GM18499 (cell line): ENCODE measurements around the gene UBE2B.
"Not testable (repeated sequence)": the region's sequence is repeated elsewhere in the genome, so short reads cannot be mapped to it uniquely, and the experiment has no call there.

Experiments
- ATAC-seq: cut with Tn5 transposase; IDR thresholded peaks from one replicate; pipeline ENCODE4 v1.9.1; 2021; ENCODE audit warnings: moderate number of reproducible peaks; ENCODE audit not compliant: insufficient read depth, unreplicated experiment

Gene UBE2B

GRCh38 chr5:134397196-134397595 is 25.8 kb downstream of the UBE2B start:
- ATAC-seq, result no peak

GRCh38 chr5:134398609-134399155 is 27.3 kb downstream of the UBE2B start:
- no peak for ATAC-seq

DNA sequence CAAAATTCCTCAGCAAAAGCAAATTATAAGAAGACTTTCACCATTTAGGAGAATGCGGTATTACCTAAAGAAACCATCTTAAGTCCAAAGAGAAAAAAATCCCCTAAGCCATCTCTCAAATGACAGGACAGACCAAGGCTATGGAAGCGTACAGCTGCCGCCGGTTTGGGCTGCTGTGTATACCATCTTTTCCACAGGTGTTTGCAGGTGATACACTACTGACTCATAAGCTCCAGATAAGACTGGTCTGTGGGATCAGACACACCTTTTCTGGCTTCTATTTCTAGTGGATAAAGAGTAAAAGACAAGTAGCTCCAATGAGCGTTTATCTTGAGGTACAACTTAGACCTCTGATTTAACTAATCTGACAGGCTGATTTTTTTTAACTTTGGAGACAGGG is 32.6 kb downstream of the UBE2B start:
- no peak for ATAC-seq

GRCh38 chr5:134406390-134406789 is 35.0 kb downstream of the UBE2B start:
- ATAC-seq, result no peak

DNA sequence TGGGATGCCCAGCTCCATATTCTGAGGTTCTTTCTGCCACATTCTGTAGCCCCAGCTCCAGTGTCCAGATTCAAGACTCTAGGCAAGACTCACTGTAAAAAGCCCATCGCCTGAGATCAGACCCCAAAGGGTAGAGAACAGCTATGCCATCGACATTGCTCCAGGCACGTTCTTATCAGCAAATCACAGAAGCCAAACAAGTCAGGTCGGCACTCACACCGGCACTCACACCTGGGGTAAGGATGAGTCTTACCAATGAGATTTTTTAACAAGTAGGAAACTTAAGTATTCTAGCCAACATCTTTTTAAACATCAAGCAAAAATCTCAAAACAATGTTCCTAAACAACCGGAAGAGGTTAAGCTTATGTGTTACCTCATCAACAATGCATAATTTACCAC is 38.0 kb downstream of the UBE2B start:
- no peak for ATAC-seq

DNA sequence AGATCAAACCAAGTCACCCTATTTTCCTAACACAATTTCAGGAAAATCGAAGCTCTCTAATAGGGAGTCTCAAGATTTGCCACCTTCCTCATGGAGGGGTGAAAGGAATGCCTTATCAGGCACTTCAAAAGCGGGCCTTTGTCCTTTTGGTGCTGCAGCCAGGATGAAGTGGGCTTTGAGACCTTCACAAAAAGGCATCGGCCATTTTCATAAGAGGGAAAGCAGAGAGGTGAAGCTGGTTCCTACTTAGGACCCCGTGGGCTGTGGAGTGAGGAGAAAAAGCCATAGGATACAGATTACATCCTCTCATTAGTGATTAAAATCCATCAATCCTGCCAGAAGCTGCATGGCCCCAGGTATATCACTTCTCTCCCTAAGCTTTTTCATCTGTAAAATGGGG is 39.5 kb downstream of the UBE2B start:
- ATAC-seq, result no peak

DNA sequence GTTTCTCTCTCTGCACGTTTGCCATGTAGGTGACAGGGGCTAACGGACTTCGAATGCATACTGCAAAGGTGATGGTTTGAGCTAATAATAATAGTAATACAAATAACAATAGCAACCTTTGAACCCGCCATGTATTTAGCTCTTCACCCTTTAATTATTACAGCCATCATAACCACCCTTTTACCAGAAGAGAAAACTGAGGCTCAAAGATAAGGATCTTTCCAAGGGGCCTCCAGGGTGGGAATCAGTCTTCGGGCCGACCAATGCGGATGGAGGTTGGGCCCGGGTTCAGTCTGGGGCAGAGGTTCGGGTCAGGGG is 39.8 kb downstream of the UBE2B start:
- ATAC-seq, result no peak

DNA sequence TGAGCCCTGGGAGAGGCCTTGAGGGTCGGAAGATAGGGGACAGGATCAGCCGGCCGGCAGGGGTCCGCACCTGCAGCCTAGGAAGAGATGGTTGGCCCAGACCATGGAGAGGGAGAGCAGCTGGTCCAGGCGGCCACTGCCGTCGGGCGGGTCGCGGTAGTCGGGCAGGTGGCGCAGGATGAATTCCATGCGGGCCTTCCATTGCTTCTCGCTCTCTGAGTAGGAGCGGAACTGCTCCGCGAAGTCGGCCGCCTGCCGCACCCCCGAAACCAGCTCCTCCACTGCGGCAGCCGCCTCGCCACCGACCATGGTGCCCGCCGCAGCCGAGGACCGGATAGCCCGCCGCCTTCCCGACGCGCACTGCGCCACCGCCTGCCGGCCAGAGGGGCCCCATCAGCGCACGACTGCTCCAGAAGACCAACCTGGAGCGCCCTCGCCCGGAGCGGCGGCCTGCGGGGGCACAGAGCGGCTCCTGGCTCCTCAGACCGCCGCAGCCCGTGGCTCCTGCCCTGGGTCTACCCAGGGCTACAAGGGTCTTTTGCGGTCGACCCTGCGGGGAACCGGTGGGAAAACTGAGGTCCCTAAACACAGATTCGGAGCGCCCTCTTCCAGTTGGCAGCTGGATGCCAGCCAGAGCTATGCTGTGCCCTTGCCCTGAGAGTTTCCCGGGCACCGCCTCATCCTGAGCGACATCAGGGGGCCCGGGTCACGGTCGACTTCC is 40.3 kb downstream of the UBE2B start, which contains the start of gene CDKN2AIPNL:
Gene CDKN2AIPNL (minus strand): TSS at position 336 of the 721 bp plus-strand sequence. CDS start 27 bp downstream, at position 309.
- ATAC-seq, result peak; percentile 55

GRCh38 chr5:134413046-134413445 is 41.7 kb downstream of the UBE2B start:
- no peak for ATAC-seq

DNA sequence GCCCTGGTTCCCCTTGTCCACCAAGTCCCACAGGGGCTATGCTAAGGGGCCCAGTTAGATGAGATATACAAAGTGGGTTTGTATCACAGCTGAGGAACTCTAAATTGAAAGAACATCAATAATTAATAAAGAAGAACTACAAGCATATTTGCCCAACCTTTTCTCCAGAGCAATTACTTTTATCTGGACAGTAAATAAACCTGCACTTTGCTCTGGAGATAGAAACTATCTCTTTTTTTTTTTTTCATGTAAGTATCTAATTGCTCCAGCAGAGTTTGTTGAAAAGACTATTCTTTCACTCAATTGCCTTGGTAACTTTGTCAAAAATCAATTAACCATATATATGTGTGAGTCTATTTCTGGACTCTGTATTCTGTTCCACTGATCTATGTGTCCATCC is 46.3 kb downstream of the UBE2B start:
- no peak for ATAC-seq

DNA sequence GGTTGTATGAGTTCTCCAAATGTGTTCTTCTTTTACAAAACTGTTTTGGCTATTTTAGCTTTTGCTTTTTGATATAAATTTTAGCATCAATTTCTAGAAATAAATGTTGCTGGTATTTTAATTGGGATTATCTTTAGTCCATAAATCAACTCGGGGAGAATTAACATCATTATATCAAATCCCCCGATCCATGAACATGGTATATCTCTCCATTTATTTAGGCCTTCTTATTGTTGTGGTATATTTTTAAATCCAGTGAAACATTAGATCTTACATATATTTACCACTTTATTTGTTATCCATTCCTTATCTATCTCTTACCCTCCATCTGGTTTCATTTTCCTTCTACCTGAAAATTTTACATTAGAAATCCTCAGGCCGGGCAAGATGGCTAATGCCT is 47.6 kb downstream of the UBE2B start:
- ATAC-seq, result no peak

DNA sequence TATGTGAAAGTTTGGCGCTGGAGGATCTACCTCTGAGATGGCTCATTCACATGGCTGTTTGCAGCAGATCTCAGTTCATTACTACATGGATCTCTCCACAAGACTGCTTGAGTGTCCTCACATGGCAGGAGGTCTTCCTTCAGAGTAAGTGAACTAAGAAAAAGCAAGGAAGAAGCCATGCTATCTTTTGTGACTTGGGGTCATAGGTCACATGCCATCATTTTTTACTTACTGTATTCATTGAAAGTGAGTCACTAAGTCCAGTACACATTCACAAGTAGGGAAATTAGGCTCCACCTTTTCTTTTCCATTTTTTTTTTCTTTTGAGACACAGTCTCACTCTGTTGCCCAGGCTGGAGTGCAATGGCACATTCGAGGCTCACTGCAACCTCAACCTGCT is 49.0 kb downstream of the UBE2B start:
- no peak for ATAC-seq

GRCh38 chr5:134421038-134421437 is 49.7 kb downstream of the UBE2B start:
- ATAC-seq, result not testable (repeated sequence)

DNA sequence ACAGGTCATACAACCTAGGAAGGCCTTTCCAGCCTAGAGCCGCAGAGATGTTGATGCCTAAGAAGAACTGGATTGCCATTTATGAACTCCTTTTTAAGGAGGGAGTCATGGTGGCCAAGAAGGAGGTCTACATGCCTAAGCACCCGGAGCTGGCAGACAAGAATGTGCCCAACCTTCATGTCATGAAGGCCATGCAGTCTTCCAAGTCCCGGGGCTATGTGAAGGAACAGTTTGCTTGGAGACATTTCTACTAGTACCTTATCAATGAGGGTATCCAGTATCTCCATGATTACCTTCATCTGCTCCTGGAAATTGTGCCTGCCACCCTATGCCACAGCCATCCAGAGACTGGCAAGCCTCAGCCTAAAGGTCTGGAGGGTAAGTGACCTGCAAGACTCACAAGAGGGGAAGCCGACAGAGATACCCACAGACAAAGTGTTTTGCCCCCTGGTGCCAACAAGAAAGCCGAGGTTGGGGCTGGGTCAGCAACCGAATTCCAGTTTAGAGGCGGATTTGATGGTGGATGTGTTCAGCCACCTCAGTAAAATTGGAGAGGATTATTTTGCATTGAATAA is 51.5 kb downstream of the UBE2B start:
- ATAC-seq, result no peak

DNA sequence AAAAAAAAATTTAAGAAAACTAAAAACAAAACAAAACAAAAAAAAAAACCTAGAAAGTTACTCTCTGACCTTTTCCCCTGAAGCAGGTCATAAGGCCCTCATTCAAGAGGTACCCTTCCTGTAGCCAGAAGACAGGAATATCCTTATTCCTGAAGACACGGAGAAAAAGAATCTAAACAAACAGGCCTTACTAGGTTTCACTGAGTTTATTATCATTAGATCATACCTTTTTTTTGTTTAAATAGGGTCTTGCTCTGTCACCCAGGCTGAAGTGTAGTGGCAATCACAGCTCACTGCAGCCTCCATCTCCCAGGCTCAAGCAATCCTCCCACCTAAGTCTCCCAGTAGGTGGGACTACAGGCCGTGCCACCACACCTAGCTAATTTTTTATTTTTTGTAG is 52.0 kb downstream of the UBE2B start:
- ATAC-seq, result no peak

DNA sequence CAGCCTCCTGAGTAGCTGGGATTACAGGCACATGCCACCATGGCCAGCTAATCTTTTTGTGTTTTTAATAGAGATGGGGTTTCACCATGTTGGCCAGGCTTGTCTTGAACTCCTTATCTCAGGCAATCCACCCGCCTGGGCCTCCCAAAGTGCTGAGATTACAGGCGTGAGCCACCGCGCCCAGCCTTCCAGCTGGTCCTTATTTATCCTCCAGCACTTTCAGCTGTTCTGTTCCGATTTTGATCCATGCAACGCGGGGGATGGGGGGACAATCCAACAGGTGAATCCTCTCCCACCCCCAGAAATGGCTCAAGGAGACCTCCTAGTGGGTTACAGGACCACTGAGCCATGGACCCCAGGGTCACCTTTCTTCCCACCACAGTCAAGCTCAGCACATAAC is 55.0 kb downstream of the UBE2B start:
- no peak for ATAC-seq

GRCh38 chr5:134427540-134428041 is 56.2 kb downstream of the UBE2B start:
- ATAC-seq, result no peak

GRCh38 chr5:134430001-134430569 is 58.7 kb downstream of the UBE2B start:
- no peak for ATAC-seq

- no peak for ATAC-seq
Measured at GRCh38 chr5:134432174-134432573, 60.8 kb downstream of the UBE2B start.

GRCh38 chr5:134432677-134433359 is 61.4 kb downstream of the UBE2B start:
- no peak for ATAC-seq

DNA sequence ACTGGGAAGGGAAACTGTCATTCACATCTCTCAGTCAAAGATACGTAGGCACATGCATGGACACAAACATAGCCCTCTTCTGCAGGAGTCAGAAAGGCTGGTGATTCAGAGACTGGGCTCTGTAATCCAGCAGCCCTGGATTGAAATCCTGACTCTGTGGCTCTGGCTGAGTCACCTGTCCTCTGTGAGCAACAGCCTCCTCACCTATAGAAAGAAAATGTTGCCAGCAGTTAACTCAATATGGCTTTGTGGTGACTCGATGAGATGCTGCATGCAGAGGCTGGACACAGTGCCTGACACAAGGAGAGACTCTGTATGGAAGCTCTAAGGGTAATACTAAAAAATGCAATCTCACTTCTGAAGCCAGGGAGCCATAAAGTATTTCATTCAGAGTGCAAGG is 64.2 kb downstream of the UBE2B start:
- ATAC-seq, result no peak
